ENCODE results near the gene FTL.

FTL gene

GRCh38 chr19:48947258-48947542, 17.9 kb upstream of the FTL start:
- TF ChIP-seq MYC (IDR thresholded peaks at IDR 0.05; ENCODE audit: low read depth, low read length) (no peak), POLR2A (IDR thresholded peaks at IDR 0.05; ENCODE audit: extremely low read depth, insufficient read length) (no peak), CTCF (IDR thresholded peaks at IDR 0.05; ENCODE audit: low read depth, low read length) (no peak)
- TF ChIP-seq, protein P1, sequence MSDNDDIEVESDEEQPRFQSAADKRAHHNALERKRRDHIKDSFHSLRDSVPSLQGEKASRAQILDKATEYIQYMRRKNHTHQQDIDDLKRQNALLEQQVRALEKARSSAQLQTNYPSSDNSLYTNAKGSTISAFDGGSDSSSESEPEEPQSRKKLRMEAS (IDR thresholded peaks at IDR 0.05; ENCODE audit: low read depth, low read length), result no peak
- no peak overlapping the region for H3K4me3 ChIP-seq (ENCODE audit: low read depth, low read length)
- DNase-seq (ENCODE audit: low read depth), result no peak

GRCh38 chr19:48950159-48950558, 14.9 kb upstream of the FTL start:
- no peak overlapping the region for H3K4me3 ChIP-seq (ENCODE audit: low read depth, low read length)
- TF ChIP-seq POLR2A (IDR thresholded peaks at IDR 0.05; ENCODE audit: extremely low read depth, insufficient read length) (no peak), CTCF (IDR thresholded peaks at IDR 0.05; ENCODE audit: low read depth, low read length) (no peak), MYC (IDR thresholded peaks at IDR 0.05; ENCODE audit: low read depth, low read length) (no peak)
- TF ChIP-seq, protein P1 (IDR thresholded peaks at IDR 0.05; ENCODE audit: low read depth, low read length), result no peak
- no peak for DNase-seq (ENCODE audit: low read depth)

GRCh38 chr19:48950830-48951519, 14.1 kb upstream of the FTL start:
- DNase-seq (ENCODE audit: low read depth), result no peak

DNA sequence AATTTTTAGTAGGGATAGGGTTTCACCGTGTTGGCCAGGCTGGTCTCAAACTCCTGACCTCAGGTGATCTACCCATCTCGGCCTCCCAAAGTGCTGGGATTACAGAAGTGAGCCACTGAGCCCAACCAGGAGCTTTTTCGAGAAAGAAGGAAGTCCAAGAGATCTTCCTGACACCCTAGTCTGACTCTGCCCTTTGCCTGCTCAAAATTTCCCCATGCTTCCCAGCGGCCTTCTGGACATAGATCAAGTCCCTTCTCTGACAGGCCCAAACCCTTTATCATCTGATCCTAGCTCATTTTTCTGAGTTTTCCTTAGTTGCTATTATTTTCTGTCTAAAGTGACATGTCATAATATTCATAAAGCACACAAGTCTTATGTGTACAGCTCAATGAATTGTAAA, 12.0 kb upstream of the FTL start:
- DNase-seq (ENCODE audit: low read depth), result no peak
- no peak overlapping the region for H3K4me3 ChIP-seq (ENCODE audit: low read depth, low read length)
- TF ChIP-seq CTCF (IDR thresholded peaks at IDR 0.05; ENCODE audit: low read depth, low read length) (no peak), POLR2A (IDR thresholded peaks at IDR 0.05; ENCODE audit: extremely low read depth, insufficient read length) (no peak)

More at GRCh38 chr19:48950830-48951519, 14.1 kb upstream of the FTL start:
- H3K4me3 ChIP-seq (ENCODE audit: low read depth, low read length), result no peak overlapping the region
- TF ChIP-seq CTCF (IDR thresholded peaks at IDR 0.05; ENCODE audit: low read depth, low read length) (no peak), MYC (IDR thresholded peaks at IDR 0.05; ENCODE audit: low read depth, low read length) (no peak), POLR2A (IDR thresholded peaks at IDR 0.05; ENCODE audit: extremely low read depth, insufficient read length) (no peak)
- TF ChIP-seq, protein P1 (IDR thresholded peaks at IDR 0.05; ENCODE audit: low read depth, low read length), result no peak

DNA sequence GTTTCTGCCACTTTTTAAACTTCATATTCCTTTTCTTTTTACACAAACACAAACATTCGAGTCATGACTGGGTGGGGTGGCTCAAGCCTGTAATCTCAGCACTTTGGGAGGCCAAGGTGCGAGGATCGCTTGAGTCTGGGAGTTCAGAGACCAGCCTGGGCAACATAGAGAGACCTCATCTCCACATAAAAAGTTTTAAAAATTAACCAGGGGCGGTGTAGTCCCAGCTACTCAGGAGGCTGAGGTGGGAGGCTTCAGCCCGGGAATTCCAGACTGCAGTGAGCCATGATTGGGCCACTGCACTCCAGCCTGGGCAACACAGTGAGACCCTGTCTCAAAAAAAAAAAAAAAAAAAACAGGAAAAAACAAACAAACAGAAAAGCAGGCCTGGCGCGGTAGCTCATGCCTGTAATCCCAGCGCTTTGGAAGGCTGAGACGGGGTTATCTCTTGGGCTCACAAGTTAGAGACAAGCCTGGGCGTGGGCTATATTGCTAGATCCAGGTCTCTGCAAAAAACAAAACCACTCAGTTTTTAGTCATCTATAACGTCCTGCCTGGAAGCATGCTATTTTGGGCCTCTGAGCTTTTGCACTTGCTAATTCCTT, 11.0 kb upstream of the FTL start:
- no peak for DNase-seq (ENCODE audit: low read depth)
- TF ChIP-seq MYC (IDR thresholded peaks at IDR 0.05; ENCODE audit: low read depth, low read length), result no peak
- TF ChIP-seq, protein P1 (IDR thresholded peaks at IDR 0.05; ENCODE audit: low read depth, low read length), result no peak
- TF ChIP-seq POLR2A (IDR thresholded peaks at IDR 0.05; ENCODE audit: extremely low read depth, insufficient read length), result no peak
- TF ChIP-seq CTCF (IDR thresholded peaks at IDR 0.05; ENCODE audit: low read depth, low read length), result no peak
- H3K4me3 ChIP-seq (ENCODE audit: low read depth, low read length), result peak overlapping the region; percentile 59

Data from NB4 (cell line).